Fibroblast of skin of left quadriceps (primary cell): ENCODE measurements around the gene ZNF536.
A peak's percentile ranks its signal among the peaks of the same experiment; 100 is the strongest.
"Not testable (repeated sequence)": the region's sequence is repeated elsewhere in the genome, so short reads cannot be mapped to it uniquely, and the experiment has no call there.

Source experiments
- DNase-seq, 2 experiments: peaks; one replicate each; pipeline ENCODE4 v3.0.0-alpha.2; 2013; ENCODE audit warnings: low read depth in 2 of 2

Gene ZNF536

DNA sequence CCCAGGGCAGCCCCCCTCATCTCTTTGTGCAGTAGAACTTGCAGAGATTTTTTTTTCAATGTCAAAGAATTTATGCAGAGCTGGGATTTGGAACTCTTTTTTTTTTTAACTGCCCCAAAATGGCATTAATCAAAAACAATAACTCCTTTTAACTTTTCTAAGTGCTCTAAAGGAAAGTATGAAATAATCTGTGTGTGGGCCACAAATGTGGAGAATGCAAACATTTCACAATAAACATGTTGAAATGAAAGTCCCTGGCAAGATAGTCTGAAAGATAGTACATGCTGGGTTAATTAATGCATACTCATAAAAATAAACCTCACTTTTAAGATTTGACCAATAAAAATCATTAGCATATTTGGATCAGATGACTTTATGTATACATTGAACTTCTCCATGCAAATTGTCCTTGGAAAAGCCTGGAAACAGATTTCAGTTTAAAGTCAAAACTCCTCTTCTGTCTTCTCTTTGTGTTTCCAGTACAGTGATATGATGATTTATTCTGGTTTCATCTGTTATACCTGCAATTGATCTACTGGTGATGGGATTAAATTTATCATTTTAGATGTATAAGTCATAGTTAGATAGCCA is 30.5 kb upstream of the ZNF536 start:
- DNase-seq, result peak; percentile 79 to 81

DNA sequence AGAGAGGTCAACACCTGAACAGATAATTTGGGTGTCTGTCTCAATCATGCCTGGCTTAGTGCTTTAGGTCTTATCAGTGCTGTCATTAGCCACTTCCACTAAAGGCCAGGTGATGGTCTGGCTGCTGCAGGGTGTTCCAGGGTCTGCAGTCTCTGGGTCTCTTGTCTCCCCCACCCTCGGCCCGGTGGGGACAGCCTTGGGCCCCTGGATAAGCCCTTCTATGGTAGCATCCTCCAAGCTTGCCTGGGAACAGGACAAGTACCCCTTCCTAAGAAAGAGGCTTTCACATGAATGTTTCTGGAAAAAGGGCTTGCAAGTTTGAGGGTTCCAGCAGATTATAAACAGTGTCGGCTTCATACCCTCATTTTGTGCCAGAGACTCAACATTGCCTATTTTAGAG is 29.3 kb upstream of the ZNF536 start:
- DNase-seq, result no peak

DNA sequence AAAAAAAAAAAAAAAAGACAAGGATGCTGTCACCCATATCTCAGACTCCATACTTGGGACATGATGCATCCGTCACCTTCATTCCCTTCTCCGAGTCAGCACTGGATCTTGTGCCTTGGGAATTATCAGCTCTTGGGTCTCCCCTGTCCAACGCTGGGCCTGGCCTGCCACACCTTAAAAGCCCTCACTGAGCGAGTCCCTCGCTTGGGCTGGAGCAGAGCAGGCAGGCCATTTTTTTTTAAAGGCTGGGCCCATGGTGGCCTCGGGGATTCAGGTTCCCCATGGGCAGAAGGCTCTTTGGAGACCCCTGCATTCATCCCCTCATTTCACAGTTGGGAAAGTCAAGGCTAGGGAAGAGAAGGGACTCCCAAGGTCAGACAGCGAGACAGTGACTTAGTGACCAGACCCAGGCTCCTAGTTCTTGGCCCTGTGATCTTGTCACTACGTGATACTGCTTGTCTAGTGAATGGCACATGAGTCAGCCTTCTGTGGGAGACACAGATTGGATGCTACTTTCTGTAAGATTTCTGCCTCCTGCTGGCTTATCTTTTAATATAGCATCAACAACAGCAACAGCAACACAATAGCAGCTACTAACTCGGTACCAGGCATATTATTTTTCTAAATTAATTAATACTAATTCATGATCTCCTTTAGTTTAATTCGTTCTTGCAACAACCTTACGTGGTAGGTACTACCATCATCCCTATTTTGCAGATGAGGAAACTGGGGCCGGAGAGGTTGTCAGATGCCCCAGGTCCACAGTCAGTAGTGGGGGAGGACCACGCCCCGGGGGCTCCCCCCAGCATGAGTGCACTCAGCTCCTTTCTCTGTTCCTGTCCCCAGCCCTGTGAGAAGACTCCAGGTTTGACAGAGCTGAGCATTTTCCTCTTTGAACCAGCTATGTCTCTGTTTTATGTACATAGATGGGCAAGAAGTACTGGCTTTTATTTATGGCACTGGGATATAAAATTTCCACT is 27.4 kb upstream of the ZNF536 start:
- DNase-seq, result no peak

DNA sequence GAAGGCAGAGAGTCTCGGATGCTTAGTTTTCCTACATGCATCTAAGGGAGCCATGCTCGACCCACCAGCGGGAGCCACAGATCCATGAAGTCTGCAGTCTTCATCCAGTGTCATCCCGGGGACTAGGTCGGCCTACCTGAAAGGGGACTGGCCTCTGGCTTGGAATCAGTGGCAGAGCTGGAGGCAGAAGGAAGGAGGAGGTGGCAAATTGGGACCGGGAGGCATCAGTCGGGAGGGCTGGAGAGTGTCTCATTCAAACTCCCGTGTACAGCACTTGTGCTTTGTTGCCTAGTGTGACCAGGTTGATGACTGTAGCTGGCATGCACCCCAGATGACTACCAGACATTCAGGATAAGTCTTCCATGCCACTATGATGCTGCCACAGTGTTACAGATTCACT is 26.5 kb upstream of the ZNF536 start:
- DNase-seq, result no peak

DNA sequence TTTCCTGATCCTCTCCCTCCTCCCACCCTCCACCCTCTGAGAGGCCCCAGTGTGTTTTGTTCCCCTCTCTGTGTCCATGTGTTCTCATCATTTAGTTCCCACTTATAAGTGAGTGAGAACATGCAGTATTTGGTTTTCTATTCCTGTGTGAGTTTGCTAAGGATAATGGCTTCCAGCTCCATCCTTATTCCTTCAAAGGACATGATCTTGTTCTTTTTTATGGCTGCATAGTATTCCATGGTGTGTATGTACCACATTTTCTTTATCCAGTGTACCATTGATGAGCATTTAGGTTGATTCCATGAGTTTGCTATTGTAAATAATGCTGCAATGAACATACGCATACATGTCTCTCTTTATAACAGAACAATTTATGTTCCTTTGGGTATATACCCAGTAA is 25.7 kb upstream of the ZNF536 start:
- not testable (repeated sequence) for DNase-seq

DNA sequence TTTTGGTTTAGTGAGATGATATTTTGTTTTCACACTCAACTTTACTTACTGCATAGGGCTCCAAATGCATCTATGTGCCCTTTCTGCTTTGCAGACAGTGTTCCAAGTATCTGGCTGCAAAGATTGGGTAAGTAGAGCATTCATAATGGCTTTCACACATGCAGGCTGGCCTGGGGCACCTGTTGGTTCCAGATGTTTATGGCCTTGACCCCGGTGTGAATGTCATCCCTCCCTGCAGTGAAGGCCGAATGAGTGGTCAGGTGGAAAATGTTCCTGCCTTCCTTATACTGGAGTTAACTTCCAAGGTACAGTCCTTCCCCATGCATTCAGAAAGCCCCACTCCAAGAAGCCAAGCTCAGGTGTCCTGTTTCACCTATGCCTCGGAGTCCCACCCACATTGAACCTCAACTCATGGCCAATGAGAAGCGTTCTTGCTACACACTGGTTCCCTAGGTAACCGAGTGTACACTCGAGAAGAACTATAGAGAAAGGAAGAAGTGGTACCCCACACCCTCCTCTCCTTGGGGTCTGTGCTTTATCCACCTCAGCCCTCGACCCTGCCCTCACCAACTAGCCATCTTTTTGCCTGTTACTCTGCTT is 23.0 kb upstream of the ZNF536 start:
- no peak for DNase-seq

DNA sequence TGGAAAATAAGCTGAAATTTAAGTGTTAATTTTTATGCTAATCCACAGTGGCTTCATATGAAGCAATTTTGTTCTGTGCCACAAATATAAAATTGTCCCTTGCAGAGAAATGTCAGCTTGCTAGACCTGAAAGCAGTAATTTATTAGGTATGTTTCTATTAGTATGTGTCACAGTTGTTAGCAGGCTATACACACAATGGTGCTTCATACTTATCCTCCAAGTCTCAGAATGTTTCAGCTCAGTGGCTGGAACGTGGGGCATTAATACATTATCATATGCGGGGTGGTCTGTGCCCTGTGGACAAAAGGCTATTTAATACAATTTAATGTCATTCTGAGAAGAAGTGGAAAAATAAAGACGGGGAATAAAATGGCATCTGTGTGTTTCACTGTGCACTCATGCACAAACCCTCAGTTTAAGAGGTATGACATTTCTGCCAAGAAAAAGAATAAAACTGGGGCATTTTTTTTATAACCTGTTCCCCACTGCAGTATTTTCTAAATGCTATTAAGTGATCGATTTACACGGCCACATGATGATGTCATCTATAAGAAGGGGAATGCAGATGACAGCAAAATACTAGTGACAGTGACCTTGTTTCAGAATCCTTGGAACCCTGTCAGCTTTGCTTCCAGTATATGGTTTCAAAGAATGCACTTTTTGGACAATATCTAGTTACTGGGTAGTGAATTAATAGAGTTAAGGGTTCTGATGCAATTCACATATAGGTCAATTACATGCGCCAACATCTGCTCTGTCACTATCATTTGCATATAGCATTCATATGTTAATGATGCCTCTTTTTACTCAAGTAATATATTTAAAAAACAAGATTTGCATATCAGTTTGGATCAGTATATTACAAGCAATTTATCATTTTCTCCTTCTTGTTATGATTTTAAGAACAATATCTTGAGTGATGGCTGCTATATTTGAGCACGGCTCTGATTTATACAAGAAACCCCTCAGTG is 21.2 kb upstream of the ZNF536 start:
- DNase-seq, result no peak

DNA sequence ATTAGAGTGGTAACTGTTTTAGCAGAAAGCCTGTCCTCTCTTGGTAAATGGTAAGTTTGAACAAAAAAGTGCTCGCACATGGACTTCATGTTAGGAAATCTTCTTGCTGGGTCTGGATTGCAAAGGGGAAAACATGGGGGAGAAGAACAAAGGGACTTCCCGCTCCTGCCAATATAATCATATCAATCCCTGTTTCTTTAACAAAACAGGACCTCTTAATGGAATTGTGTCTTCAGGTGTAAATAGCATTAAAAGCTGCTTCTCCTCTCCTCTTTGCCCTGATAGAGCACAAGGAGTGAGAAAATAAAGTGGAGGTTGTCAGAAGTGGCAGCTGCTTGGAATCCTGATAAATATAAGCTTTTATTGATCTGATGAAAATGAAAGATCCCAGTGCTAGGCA is 20.4 kb upstream of the ZNF536 start:
- DNase-seq, result no peak

DNA sequence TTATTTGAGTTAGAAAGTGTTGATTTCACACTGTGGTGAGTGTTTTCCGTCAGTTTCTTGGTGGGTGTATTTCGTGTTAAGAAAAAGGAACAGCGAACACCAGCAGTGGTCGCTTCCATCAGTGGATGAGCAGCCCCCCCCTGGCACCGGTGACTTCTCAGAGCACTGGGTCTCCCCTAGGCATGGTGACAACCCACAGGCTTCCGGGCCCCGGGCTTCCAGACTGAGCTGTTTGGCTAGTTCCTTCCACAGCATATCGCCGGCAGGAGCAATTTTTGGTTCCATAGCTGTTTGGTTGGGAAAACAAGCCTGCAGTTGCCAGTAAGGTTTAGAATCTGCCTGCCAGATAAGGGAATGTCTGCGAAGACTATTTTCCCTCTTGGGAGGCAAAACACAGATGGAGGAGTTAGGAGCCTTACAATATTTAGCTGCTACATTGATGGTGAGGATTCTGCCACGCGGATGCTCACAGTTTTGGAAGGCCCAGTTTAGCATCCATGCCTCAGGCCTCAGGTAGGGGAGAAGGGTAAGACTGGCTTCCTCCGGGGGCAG is 18.7 kb upstream of the ZNF536 start:
- no peak for DNase-seq

DNA sequence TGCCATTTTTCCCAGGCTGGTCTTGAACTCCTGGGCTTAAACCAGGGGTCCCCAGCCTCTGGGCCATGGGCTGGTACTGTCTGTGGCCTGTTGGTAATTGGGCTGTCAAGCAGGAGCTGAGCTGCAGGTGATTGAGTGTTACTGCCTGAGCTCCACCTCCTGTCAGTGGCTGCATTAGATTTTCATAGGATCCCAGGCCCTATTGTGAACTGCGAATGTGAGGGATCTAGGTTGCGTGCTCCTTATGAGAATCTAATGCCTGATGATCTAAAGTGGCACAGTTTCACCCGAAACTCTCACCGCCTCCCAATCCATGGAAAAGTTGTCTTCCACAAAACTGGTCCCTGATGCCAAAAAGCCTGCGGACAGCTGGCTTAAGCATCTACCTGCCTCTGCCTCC is 16.6 kb upstream of the ZNF536 start:
- DNase-seq, result no peak

DNA sequence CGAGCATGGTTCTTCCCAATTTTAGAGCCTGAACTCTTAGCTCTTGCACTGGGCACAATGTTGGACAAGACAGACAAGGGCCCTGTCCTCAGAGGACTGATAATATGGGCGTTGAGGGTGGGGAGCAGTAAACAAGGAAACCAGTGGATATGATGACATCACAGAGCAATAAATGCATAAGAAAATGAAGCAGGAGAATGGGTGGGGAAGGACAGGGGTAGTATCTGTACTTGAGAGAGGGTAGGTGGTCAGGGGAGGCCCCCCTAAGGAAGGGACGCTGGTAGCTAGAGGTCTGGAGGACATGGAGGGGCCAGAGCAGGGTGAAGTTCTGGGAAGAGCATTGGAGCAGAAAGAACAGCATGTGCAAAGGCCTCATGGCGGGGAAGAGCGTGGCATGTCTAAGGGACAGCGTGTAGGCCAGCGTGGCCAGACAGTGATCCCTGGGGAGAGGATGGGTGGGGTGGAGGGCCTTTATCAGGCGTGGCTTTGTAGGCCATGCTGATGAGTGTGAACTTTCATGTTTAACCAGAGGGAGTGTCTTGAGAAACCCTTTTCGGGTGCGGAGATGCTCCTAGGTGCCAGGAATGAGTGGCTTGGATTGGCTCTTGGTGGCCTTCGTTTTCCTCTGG is 15.1 kb upstream of the ZNF536 start:
- DNase-seq, result no peak

DNA sequence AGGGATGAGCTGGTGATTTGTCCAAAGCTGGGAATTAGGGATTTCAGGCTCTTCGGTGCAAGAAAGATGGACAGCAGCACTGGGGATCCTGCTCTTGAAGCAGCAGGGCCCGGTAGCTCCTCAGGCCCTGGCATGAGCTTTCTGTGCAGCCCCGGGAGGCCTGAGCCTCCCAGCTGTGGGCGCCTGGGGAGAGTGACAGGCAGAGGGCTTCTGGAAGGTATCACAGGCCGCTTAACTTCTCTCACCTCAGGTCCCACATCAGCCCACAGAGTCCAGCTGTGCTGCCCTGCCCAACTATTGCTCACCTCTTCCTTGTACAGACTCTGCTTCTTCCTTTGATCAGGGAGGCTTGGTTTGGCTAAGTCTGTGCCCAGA is 14.6 kb upstream of the ZNF536 start:
- no peak for DNase-seq

DNA sequence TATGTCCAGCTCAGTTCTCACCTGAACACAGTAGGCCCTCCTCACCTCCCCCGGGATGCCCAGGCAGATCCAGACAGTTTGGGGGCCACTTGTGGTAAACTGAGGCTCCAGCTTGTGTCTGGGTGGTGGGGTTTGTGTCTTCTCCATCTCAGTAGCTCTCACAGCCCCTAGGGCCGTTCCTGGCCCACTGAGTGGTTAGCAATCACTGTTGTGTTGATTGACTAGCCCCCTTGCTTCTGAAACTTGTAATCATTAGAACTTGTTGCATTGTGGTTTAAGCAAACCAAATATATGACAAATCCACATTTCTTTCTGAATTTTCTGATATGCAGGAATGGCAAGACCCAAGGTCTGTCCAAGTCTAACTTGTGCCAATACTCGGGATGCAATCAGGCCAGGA is 13.9 kb upstream of the ZNF536 start:
- DNase-seq, result no peak

DNA sequence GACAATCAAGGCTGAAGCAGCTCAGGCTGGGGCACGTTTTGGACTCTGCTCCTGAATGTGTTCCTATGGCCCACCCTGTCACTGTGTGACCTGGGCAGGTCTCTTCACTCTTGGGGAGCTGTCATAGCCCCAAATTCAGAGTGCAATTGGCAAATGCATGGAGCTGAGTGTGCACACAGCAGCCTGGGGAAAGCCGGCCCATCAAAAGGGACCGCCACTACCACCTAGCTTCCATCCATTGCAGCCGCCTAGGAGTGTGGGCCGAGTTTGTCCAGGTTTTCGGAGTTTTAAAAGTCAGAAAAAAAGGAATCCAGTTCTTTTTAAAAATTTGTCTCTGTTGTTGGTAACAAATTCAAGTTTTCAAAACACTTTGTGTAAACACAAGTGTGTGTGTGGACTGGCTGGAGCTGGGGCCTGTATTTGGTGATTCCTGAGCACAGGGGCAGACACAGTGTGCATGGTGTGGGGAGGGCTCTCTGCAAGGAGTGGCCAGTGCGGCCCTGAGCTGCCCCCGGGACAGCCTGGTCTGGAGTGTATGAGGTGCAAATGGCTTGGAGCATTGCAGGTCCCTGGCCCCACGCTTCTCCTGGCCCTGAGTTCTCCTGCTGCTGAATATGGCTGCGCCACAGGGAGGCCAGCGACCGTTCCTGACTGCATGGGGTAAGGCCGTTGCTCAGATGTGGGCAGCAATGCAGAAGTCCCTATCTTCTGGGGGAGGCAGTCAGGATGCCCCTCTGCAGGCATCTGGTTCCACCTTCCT is 13.2 kb upstream of the ZNF536 start:
- no peak for DNase-seq

DNA sequence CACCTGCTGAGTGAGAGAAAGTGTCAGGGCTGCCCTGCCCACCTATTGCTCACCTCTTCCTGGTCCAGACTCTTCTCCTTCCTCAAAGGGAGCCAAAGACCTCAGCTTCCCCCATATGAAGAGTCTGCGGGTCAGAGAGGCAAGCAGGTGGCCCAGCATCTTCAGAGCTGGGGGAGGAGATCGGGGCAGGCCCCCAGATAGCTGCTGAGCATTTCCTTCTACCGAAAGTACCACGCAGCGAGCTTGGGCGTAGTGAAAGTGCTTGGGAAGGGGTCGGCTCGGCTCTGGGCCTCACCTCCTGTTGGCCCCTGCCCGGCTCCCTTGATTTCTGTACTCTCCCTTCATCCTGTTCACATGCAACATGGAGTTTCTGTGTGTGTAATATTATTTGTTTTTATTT is 12.2 kb upstream of the ZNF536 start:
- DNase-seq, result no peak

DNA sequence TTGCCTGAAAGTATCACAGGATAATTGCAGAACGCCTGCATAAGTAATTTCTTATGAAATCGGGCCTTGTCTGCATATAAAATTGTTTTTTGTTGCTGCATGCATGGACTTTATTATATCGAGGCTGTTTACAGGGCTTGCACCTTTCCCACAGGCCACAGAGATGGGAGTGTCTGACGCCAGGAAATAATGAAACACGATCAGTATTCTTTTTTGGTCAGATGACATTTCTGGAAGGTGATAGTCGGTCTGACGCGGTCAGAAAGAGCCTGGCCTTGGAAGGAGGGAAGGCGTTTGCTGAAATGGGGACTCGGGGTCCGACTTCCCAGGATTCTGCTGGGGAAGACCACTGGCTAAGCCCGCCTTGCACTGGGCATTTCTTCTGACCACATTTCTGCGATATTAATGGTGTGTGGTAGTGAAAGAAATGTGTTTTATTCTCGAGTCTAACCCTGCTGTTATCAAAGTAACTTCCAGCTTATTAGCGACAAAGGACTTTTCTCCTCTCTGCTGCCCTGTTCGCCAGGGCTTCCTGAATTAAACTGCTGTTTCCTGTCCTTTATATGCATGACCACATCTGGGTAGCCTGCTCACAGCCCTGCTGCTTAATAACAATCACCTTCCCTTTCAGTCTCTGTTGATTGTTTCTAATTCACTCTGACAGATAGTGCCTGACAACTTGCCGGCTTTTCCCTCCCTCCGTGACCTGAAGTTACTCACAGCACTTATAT is 11.6 kb upstream of the ZNF536 start:
- DNase-seq, result no peak

DNA sequence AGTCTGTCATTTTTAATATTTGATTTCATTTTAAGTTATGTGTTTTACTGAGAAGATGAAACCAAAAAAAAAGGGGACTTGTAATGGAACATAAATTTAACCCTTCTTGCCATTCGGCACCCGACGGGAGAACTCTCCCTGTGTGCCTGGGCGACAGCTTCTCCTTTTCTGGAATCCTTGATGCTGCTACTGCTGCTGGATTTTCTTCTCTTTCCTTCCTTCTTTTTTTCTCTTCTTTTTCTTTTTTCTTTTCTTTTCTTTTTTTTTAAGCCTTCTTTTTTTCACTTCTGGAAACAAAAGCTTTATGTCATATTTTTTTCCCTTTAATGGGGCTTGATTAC is 11.1 kb upstream of the ZNF536 start:
- DNase-seq, result no peak

DNA sequence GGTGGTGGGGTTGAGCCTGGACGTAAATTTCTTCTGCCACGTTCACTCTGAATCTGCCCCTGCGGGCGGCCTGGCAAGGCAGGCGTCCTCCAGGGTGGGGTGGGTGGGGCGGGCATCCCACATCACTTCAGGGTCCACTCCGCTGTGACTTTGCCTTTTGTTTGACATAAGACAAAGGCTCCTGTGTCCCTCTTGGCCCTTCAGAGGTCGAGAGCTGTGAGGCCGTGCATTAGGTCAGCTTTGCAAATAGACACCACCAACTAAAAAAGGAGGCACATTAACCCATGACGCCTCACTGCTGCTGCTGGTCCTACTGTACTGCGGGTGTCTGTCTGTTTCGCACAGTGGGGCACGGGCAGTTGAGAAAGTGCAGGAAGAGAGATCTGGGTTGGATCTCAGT is 10.5 kb upstream of the ZNF536 start:
- DNase-seq, result no peak

DNA sequence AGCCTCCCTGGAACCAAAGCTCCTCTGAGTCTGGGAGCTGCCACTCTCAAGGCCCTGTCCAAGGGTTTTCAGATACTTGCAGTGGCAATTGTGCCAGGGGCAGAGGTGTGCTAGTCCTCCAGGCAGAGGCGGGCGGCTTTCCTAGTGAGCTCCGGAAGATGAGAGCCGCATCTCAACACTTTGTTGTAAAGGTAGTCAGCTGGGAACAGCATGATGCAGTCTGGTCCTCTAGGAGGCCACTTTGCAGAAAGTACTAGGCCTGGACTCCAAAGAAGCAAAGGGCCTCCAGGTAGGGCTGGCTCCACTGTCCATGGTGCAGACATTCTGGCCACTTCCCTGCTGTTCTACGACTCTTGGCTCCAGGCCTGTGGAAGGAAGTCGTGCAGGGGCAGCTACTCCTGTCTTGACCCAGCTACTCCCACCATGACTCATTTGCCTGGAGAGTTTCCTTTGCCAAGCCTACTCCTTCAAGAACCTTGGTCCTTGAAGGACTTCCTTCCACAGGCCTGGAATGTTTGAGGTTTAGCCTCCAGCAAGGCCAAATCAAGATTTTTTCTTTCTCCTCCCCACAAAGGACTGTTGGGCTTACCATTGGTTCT is 9.9 kb upstream of the ZNF536 start:
- DNase-seq, result peak; percentile 28 to 44
